GM12891 (cell line): ENCODE results near the gene IFT80.

Experiments used
- PAX5 ChIP-seq: IDR thresholded peaks from 2 replicates; pipeline ENCODE4 v1.6.1; 2011; ENCODE audit warnings: low read length, moderate library complexity, mild to moderate bottlenecking; ENCODE audit not compliant: insufficient read depth, severe bottlenecking
- POLR2A ChIP-seq: IDR thresholded peaks from 2 replicates; pipeline ENCODE4 v1.6.1; 2011; ENCODE audit warnings: low read depth, low read length, control low read depth
- POLR2AphosphoS5 ChIP-seq: IDR thresholded peaks from 2 replicates; pipeline ENCODE4 v1.6.1; 2011; ENCODE audit warnings: low read depth, low read length, control low read depth
- POU2F2 ChIP-seq: IDR thresholded peaks from 2 replicates; pipeline ENCODE4 v1.6.1; 2011; ENCODE audit warnings: low read depth, mild to moderate bottlenecking, control low read depth, low read length, moderate library complexity
- SPI1 ChIP-seq: IDR thresholded peaks from 2 replicates; pipeline ENCODE4 v1.6.1; 2011; ENCODE audit warnings: low read depth, low read length, control low read depth
- TAF1 ChIP-seq: IDR thresholded peaks from 2 replicates; pipeline ENCODE4 v1.6.1; 2011; ENCODE audit warnings: low read depth, low read length, control low read depth

DNA sequence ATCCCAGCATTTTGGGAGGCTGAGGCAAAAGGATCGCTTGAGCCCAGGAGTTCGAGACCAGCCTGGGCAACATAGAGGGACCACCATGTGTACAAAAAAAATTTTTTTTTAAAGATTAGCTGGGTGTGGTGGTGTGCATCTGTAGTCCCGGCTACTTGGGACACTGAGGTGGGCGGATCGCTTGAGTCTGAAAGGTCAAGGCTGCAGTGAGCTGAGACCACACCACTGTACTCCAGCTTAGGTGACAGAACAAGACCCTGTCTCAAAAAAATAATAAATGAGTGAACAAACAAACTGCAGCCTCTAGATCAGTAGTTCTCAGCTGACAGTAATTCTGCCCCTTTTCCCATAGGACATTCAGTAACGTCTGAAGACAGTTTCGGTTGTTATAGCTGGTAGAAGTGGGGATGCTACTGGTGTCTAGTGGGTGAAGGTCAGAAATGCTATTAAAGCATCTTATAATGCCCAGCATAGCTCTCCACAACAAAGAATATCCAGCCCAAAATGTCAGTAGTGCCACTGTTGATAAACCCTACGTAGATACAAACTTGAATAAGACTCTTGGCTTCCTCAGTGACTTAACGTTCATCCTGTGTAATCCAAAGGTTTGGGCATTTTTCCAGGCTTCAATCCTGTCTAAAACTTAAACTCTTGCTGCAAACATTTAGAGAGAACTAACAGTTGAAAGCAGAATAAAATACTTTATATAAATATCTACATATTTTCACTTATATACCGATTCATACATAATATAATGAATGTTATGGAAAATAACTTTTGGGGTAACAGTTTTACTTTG lies 11.0 kb upstream of the IFT80 start:
- TF ChIP-seq POLR2A, result no peak
- TF ChIP-seq SPI1, result no peak
- no peak for TF ChIP-seq TAF1
- TF ChIP-seq POLR2AphosphoS5, result no peak
- no peak for TF ChIP-seq POU2F2
- TF ChIP-seq PAX5, result no peak
